ENCODE measurements around the gene PRPH2.

Gene PRPH2, protein sequence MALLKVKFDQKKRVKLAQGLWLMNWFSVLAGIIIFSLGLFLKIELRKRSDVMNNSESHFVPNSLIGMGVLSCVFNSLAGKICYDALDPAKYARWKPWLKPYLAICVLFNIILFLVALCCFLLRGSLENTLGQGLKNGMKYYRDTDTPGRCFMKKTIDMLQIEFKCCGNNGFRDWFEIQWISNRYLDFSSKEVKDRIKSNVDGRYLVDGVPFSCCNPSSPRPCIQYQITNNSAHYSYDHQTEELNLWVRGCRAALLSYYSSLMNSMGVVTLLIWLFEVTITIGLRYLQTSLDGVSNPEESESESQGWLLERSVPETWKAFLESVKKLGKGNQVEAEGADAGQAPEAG

DNA sequence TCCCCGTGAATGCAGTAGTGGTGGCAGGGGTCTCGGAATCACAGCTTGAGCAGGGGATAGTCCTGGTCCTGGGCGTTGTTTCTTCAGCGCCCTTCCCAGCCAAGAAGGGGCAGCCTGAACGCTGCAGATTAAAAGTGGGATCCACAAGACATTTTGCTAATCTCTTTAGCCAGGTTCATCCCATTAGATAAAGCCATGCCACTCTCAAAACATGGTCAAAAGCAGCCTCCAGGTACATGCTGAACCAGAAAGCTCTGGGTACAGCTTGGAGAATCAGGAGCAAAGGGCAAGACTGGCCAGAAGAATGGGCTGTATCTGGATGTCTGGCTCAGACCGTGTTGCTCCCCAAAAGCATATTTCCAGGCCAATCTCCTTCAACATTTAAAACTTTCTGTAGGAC is at the start of gene PRPH2:
Gene PRPH2 (minus strand): TSS at position 101 of the 400 bp plus-strand sequence. CDS start 263 bp downstream, outside the sequence.
- no peak within 1 kb of the TSS for H3K4me3 ChIP-seq (ENCODE audit: low read depth, low read length)
- DNase-seq (ENCODE audit: low read depth): no peak
- in situ Hi-C loops (cut with HindIII; ENCODE audit: low sequenced_read_pairs): no loop called here
- TF ChIP-seq, protein P1, sequence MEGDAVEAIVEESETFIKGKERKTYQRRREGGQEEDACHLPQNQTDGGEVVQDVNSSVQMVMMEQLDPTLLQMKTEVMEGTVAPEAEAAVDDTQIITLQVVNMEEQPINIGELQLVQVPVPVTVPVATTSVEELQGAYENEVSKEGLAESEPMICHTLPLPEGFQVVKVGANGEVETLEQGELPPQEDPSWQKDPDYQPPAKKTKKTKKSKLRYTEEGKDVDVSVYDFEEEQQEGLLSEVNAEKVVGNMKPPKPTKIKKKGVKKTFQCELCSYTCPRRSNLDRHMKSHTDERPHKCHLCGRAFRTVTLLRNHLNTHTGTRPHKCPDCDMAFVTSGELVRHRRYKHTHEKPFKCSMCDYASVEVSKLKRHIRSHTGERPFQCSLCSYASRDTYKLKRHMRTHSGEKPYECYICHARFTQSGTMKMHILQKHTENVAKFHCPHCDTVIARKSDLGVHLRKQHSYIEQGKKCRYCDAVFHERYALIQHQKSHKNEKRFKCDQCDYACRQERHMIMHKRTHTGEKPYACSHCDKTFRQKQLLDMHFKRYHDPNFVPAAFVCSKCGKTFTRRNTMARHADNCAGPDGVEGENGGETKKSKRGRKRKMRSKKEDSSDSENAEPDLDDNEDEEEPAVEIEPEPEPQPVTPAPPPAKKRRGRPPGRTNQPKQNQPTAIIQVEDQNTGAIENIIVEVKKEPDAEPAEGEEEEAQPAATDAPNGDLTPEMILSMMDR (IDR thresholded peaks at IDR 0.05; ENCODE audit: low read depth, low read length, missing control alignments): no peak

DNA sequence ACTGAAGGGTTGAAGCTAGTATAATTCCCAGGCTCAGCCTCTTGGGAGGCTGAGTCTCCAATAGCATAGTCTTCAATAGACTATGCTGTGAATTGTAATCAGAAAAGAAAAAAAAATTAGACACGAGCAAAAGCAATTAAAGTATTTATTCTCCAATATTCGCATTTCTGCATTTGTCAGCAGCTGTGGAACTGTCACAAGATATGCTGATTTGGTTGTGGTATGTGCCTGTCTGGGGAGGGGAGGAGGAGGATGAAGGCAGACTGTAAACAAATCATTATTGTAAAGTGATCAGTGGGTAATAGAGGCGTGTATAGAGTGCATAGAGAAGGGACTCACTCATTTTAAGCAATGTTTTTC is 49.3 kb upstream of the PRPH2 start:
- no peak for DNase-seq (ENCODE audit: low read depth)
- TF ChIP-seq, protein P1 (IDR thresholded peaks at IDR 0.05; ENCODE audit: low read depth, low read length, missing control alignments): no peak
- in situ Hi-C loops (cut with HindIII; ENCODE audit: low sequenced_read_pairs): no loop called here
- H3K4me3 ChIP-seq (ENCODE audit: low read depth, low read length): no peak overlapping the region

DNA sequence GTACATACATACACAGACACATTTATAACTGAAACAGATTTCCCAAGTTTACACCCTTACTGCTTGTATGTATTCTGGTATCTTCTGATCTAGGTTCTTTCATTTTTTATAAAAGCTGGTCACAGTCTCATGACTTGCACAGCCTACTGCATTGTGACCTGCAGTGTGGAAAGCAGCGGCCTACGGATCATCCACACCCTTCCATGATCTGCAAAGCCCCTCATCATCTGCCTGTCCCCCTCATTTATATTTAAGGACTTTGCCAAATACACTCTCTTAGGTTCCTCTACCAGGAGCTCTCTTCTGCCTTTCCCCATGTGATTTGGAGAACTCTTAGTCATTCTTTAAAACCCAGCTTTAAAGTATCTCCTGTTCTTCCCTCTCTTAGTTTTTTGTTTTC is 47.4 kb upstream of the PRPH2 start:
- H3K4me3 ChIP-seq (ENCODE audit: low read depth, low read length): no peak overlapping the region
- in situ Hi-C loops (cut with HindIII; ENCODE audit: low sequenced_read_pairs): no loop called here
- TF ChIP-seq, protein P1 (IDR thresholded peaks at IDR 0.05; ENCODE audit: low read depth, low read length, missing control alignments): no peak
- DNase-seq (ENCODE audit: low read depth): no peak

DNA sequence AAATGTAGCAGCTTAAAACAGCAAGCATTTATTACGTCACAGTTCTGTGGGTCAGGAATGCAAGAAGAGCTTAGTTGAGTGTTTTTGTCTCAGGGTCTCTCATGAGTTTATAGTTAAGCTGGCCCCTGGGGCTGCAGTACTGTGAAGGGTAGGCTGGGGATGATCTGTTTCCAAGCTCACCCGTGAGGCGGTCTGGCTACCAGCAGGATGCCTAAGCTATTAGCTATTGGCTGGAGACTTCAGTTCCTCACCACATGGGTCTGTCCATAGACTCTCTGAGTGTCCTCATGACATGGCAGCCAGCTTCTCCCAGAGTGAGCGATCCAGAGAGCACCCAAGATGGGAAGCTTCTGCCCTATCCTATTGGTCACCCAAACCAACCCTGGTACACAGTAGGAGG is 46.7 kb upstream of the PRPH2 start:
- in situ Hi-C loops (cut with HindIII; ENCODE audit: low sequenced_read_pairs): no loop called here
- no peak overlapping the region for H3K4me3 ChIP-seq (ENCODE audit: low read depth, low read length)
- TF ChIP-seq, protein P1 (IDR thresholded peaks at IDR 0.05; ENCODE audit: low read depth, low read length, missing control alignments): no peak
- DNase-seq (ENCODE audit: low read depth): no peak

DNA sequence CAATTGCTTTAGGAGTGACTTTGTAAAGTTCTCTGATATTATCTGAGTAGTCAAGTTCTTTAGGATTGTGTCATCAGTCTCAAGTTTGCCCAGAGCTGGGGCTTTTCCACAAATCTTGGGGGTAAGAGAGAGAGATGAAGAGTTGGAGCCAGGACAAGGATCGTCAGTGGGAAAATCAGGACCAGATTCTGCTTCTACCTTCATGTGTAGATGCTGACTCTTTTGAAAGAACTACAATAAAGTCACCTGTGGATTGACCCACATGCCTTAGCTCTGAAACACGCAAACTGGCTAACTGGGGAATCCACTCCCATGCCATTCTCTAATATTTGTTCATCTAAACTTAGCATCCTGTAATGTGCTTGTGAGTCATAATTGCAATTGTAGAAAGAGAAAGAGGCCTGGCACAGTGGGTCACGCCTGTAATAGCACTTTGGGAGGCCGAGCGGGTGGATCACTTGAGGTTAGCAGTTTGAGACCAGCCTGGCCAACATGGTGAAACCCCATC is 43.8 kb upstream of the PRPH2 start:
- TF ChIP-seq, protein P1 (IDR thresholded peaks at IDR 0.05; ENCODE audit: low read depth, low read length, missing control alignments): no peak
- no peak overlapping the region for H3K4me3 ChIP-seq (ENCODE audit: low read depth, low read length)
- DNase-seq (ENCODE audit: low read depth): no peak
- in situ Hi-C loops (cut with HindIII; ENCODE audit: low sequenced_read_pairs): no loop called here

DNA sequence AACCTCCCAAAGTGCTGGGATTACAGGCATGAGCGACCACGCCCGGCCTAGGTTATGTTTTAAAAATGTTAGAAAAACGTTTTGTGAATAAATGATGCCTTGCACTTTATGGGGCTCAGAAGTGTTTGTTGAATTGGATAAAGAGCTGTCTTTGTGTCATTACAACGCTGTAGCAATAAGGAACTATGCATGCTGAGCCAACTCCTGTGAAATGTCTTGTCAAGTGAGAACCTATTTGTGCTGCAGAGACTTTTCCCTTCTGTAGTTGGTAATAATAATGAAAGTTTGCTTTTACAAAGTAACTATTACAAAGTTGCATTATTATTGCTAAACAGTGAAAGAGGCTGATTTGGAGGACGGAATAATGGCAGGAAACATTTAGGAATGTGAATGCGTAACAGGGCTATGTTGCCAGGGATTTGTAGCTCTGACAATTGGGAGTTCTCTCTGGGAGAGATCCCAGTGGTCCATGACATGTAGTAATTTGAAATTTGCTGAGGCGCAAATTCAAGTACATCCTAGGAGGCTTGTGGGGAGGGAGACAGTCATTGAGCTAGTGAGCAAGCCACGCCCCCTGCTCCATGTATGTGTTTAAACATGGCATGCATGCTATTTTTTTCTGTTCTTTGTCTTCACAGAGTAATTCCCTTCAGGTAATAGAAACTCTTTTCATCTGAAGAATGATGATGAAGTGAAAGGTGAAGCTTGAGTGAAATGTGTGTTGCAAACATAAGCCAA is 42.7 kb upstream of the PRPH2 start:
- TF ChIP-seq, protein P1 (IDR thresholded peaks at IDR 0.05; ENCODE audit: low read depth, low read length, missing control alignments): no peak
- H3K4me3 ChIP-seq (ENCODE audit: low read depth, low read length): no peak overlapping the region
- in situ Hi-C loops (cut with HindIII; ENCODE audit: low sequenced_read_pairs): no loop called here
- DNase-seq (ENCODE audit: low read depth): no peak
